ENCODE measurements around the gene RGS9.

Gene RGS9

DNA sequence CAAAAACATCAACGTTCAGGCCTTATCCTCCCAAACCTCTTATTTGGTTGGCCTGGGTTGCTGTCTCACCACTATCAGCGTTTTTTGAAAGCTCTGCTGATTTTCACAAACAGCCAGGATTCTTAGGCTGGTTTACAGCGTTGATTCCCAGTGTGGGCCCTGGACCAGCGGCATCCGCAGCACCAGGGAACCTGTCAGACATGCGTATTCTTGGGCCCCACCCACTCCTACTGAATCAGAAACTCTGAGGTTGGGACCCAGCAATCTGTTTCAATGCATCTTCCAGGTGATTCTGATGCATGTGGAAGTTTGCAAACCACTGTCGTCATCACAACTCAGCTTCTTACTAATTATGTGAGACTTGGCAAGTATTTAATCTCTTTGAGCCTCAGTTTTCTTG lies 58.5 kb downstream of the RGS9 start:
- H2BK15ac ChIP-seq (ENCODE audit: low read length) = no peak overlapping the region
- no peak overlapping the region for H2AFZ ChIP-seq (ENCODE audit: low read length)
- no peak overlapping the region for H3K23ac ChIP-seq (ENCODE audit: low read depth, low read length, poor library complexity)
- H4K8ac ChIP-seq (ENCODE audit: low read depth, low read length) = no peak overlapping the region
- no peaks in the 10 kb centered on the region for H3K36me3 ChIP-seq (replicated peaks in 1 of 2; ENCODE audit: control insufficient read depth in 2 of 2, insufficient read depth in 2 of 2, low read length in 2 of 2)
- no peak overlapping the region for H3K14ac ChIP-seq (ENCODE audit: low read length)
- no peak overlapping the region for H2BK12ac ChIP-seq (ENCODE audit: low read length)
- H3K4me3 ChIP-seq (ENCODE audit: low read length in 2 of 2) = no peak overlapping the region
- H3K4ac ChIP-seq (ENCODE audit: low read length) = no peak overlapping the region
- H2AK5ac ChIP-seq (ENCODE audit: low read depth, low read length) = no peak overlapping the region
- no peaks in the 10 kb centered on the region for H3K9me3 ChIP-seq (replicated peaks in 1 of 2; ENCODE audit: control insufficient read depth in 2 of 2, insufficient read depth in 1 of 2, low read depth in 1 of 2, low read length in 2 of 2)
- no peak overlapping the region for H4K91ac ChIP-seq (ENCODE audit: low read depth, low read length, poor library complexity)
- no CpG with 5 or more reads among the region's 7 CpGs for WGBS, 2 donors (ENCODE audit: extremely low coverage in 2 of 2, insufficient read length in 2 of 2, insufficient replicate concordance in 1 of 2)
- no peak overlapping the region for H3K27ac ChIP-seq (replicated peaks; ENCODE audit: low read length)
- H3K27me3 ChIP-seq (ENCODE audit: control insufficient read depth in 3 of 3, insufficient read depth in 3 of 3, low read depth in 1 of 3, low read length in 3 of 3) = no peaks in the 10 kb centered on the region
- peaks cover 3% of the 10 kb centered on the region in 2 donors for H3K4me1 ChIP-seq (ENCODE audit: control insufficient read depth in 2 of 2, insufficient read depth in 1 of 2, low read depth in 1 of 2, low read length in 2 of 2)
- no peak overlapping the region for H3K9ac ChIP-seq (ENCODE audit: low read depth, low read length, poor library complexity)
- no peak overlapping the region for H3K4me2 ChIP-seq (ENCODE audit: insufficient read depth, low read length, poor library complexity, severe bottlenecking)
- H3K18ac ChIP-seq (ENCODE audit: low read length) = no peak overlapping the region
- DNase-seq (ENCODE audit: low spot score) = no peak
- H2BK5ac ChIP-seq (ENCODE audit: low read length) = no peak overlapping the region
- no peak overlapping the region for H2BK120ac ChIP-seq (ENCODE audit: low read depth, low read length)
- H3K79me1 ChIP-seq (ENCODE audit: low read depth, low read length) = no peaks in the 10 kb centered on the region

GRCh38 chr17:65196617-65197016 lies 59.4 kb downstream of the RGS9 start:
- peak overlapping the region; percentile 27 for H2BK120ac ChIP-seq (ENCODE audit: low read depth, low read length)
- H2BK12ac ChIP-seq (ENCODE audit: low read length) = no peak overlapping the region
- no peaks in the 10 kb centered on the region for H3K27me3 ChIP-seq (ENCODE audit: control insufficient read depth in 3 of 3, insufficient read depth in 3 of 3, low read depth in 1 of 3, low read length in 3 of 3)
- H3K4me2 ChIP-seq (ENCODE audit: insufficient read depth, low read length, poor library complexity, severe bottlenecking) = no peak overlapping the region
- no peaks in the 10 kb centered on the region for H3K36me3 ChIP-seq (replicated peaks in 1 of 2; ENCODE audit: control insufficient read depth in 2 of 2, insufficient read depth in 2 of 2, low read length in 2 of 2)
- H2AFZ ChIP-seq (ENCODE audit: low read length) = no peak overlapping the region
- H4K91ac ChIP-seq (ENCODE audit: low read depth, low read length, poor library complexity) = peak overlapping the region; percentile 14
- H3K23ac ChIP-seq (ENCODE audit: low read depth, low read length, poor library complexity) = peak overlapping the region; percentile 48
- H3K9ac ChIP-seq (ENCODE audit: low read depth, low read length, poor library complexity) = no peak overlapping the region
- H3K79me1 ChIP-seq (ENCODE audit: low read depth, low read length) = no peaks in the 10 kb centered on the region
- peak overlapping the region; percentile 60 for H2AK5ac ChIP-seq (ENCODE audit: low read depth, low read length)
- H3K18ac ChIP-seq (ENCODE audit: low read length) = peak overlapping the region; percentile 60
- H3K4me3 ChIP-seq (ENCODE audit: low read length in 2 of 2) = no peak overlapping the region
- H2BK15ac ChIP-seq (ENCODE audit: low read length) = no peak overlapping the region
- H3K4me1 ChIP-seq (ENCODE audit: control insufficient read depth in 2 of 2, insufficient read depth in 1 of 2, low read depth in 1 of 2, low read length in 2 of 2) = peaks cover 2 to 8% of the 10 kb centered on the region in 2 donors
- H3K14ac ChIP-seq (ENCODE audit: low read length) = no peak overlapping the region
- peak overlapping the region; percentile 28 for H2BK5ac ChIP-seq (ENCODE audit: low read length)
- H3K27ac ChIP-seq (replicated peaks; ENCODE audit: low read length) = no peak overlapping the region
- H3K9me3 ChIP-seq (replicated peaks in 1 of 2; ENCODE audit: control insufficient read depth in 2 of 2, insufficient read depth in 1 of 2, low read depth in 1 of 2, low read length in 2 of 2) = no peaks in the 10 kb centered on the region
- DNase-seq (ENCODE audit: low spot score) = no peak
- no peak overlapping the region for H3K4ac ChIP-seq (ENCODE audit: low read length)
- H4K8ac ChIP-seq (ENCODE audit: low read depth, low read length) = no peak overlapping the region
- WGBS, 2 donors (ENCODE audit: extremely low coverage in 2 of 2, insufficient read length in 2 of 2, insufficient replicate concordance in 1 of 2) = no CpG with 5 or more reads among the region's 5 CpGs

DNA sequence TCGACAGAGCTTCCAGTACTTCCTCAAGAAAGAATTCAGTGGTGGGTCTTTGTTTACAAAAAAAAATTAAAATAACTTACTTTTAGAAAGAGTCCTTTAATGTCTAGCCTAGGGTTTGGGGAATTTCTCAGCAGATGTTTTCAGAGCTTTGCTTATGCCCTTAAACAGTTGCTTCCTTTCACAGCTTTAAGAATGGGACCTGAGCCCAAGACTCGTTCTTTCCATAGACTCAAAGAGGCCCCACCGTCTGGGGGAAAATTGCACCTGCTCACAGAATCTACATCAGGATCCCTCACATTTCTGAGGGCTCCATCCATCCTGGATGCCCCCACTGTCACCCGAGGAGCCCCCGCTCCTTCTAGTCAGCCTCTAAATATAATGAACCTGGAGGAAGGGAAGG lies 60.0 kb downstream of the RGS9 start:
- WGBS, 2 donors (ENCODE audit: extremely low coverage in 2 of 2, insufficient read length in 2 of 2, insufficient replicate concordance in 1 of 2) = no CpG with 5 or more reads among the region's 5 CpGs
- no peak overlapping the region for H2AFZ ChIP-seq (ENCODE audit: low read length)
- H2AK5ac ChIP-seq (ENCODE audit: low read depth, low read length) = peak overlapping the region; percentile 12
- H3K4me3 ChIP-seq (ENCODE audit: low read length in 2 of 2) = no peak overlapping the region
- H2BK120ac ChIP-seq (ENCODE audit: low read depth, low read length) = no peak overlapping the region
- no peak overlapping the region for H3K14ac ChIP-seq (ENCODE audit: low read length)
- H3K36me3 ChIP-seq (replicated peaks in 1 of 2; ENCODE audit: control insufficient read depth in 2 of 2, insufficient read depth in 2 of 2, low read length in 2 of 2) = no peaks in the 10 kb centered on the region
- H3K4me2 ChIP-seq (ENCODE audit: insufficient read depth, low read length, poor library complexity, severe bottlenecking) = no peak overlapping the region
- DNase-seq (ENCODE audit: low spot score) = no peak
- no peak overlapping the region for H3K9ac ChIP-seq (ENCODE audit: low read depth, low read length, poor library complexity)
- H3K23ac ChIP-seq (ENCODE audit: low read depth, low read length, poor library complexity) = no peak overlapping the region
- no peaks in the 10 kb centered on the region for H3K27me3 ChIP-seq (ENCODE audit: control insufficient read depth in 3 of 3, insufficient read depth in 3 of 3, low read depth in 1 of 3, low read length in 3 of 3)
- no peak overlapping the region for H3K27ac ChIP-seq (replicated peaks; ENCODE audit: low read length)
- H3K9me3 ChIP-seq (replicated peaks in 1 of 2; ENCODE audit: control insufficient read depth in 2 of 2, insufficient read depth in 1 of 2, low read depth in 1 of 2, low read length in 2 of 2) = no peaks in the 10 kb centered on the region
- no peak overlapping the region for H4K91ac ChIP-seq (ENCODE audit: low read depth, low read length, poor library complexity)
- H2BK15ac ChIP-seq (ENCODE audit: low read length) = no peak overlapping the region
- no peak overlapping the region for H4K8ac ChIP-seq (ENCODE audit: low read depth, low read length)
- H2BK5ac ChIP-seq (ENCODE audit: low read length) = no peak overlapping the region
- no peak overlapping the region for H3K18ac ChIP-seq (ENCODE audit: low read length)
- no peak overlapping the region for H2BK12ac ChIP-seq (ENCODE audit: low read length)
- no peak overlapping the region for H3K4ac ChIP-seq (ENCODE audit: low read length)
- no peaks in the 10 kb centered on the region for H3K79me1 ChIP-seq (ENCODE audit: low read depth, low read length)
- H3K4me1 ChIP-seq (ENCODE audit: control insufficient read depth in 2 of 2, insufficient read depth in 1 of 2, low read depth in 1 of 2, low read length in 2 of 2) = peaks cover 0 to 6% of the 10 kb centered on the region in 2 donors

DNA sequence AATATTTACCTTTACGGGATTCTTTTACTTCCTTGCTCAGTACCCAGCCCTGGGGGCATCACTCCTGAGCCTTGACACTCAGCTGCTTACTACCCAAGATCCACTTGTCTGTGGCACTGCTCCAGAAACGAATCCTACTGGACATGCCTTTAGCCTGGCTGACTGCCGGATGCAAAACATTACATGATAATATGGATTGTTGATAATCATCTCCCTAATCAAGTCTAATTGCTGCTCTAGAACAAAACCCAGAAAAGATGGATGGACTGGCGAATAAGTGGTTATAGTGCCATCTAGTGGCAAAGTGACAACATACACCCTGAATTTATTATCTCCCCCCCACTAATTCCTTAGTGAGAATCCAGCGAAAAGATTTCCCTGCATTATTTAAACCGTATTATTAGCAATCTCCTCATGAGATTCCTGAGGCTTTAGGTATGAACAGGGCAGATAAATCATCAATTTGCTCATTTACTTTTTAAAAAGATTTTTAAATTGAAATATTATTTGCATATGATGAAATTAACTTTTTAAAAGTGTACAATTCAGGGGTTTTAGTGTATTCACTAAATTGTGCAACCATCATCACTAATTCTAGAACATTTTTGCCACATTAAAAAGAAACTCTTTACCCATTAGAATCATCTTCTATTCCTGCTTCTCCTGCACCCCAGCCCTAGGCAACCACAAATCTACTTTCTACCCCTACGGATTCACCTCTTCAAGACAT lies 61.6 kb downstream of the RGS9 start:
- Histone ChIP-seq H3K23ac (ENCODE audit: low read depth, low read length, poor library complexity) (no peak overlapping the region), H3K36me3 (replicated peaks in 1 of 2; ENCODE audit: control insufficient read depth in 2 of 2, insufficient read depth in 2 of 2, low read length in 2 of 2) (no peaks in the 10 kb centered on the region), H4K91ac (ENCODE audit: low read depth, low read length, poor library complexity) (no peak overlapping the region), H3K9me3 (replicated peaks in 1 of 2; ENCODE audit: control insufficient read depth in 2 of 2, insufficient read depth in 1 of 2, low read depth in 1 of 2, low read length in 2 of 2) (no peaks in the 10 kb centered on the region), H3K4me1 (ENCODE audit: control insufficient read depth in 2 of 2, insufficient read depth in 1 of 2, low read depth in 1 of 2, low read length in 2 of 2) (peaks cover 2 to 6% of the 10 kb centered on the region in 2 donors), H3K4me2 (ENCODE audit: insufficient read depth, low read length, poor library complexity, severe bottlenecking) (no peak overlapping the region), H2AK5ac (ENCODE audit: low read depth, low read length) (no peak overlapping the region), H3K79me1 (ENCODE audit: low read depth, low read length) (no peaks in the 10 kb centered on the region), H3K27ac (replicated peaks; ENCODE audit: low read length) (no peak overlapping the region), H3K18ac (ENCODE audit: low read length) (no peak overlapping the region), H2AFZ (ENCODE audit: low read length) (no peak overlapping the region), H2BK15ac (ENCODE audit: low read length) (no peak overlapping the region), H3K4ac (ENCODE audit: low read length) (no peak overlapping the region), H4K8ac (ENCODE audit: low read depth, low read length) (no peak overlapping the region), H2BK120ac (ENCODE audit: low read depth, low read length) (no peak overlapping the region), H3K4me3 (ENCODE audit: low read length in 2 of 2) (no peak overlapping the region), H3K27me3 (ENCODE audit: control insufficient read depth in 3 of 3, insufficient read depth in 3 of 3, low read depth in 1 of 3, low read length in 3 of 3) (no peaks in the 10 kb centered on the region), H3K14ac (ENCODE audit: low read length) (no peak overlapping the region), H2BK12ac (ENCODE audit: low read length) (no peak overlapping the region), H3K9ac (ENCODE audit: low read depth, low read length, poor library complexity) (no peak overlapping the region), H2BK5ac (ENCODE audit: low read length) (no peak overlapping the region)
- WGBS, 2 donors (ENCODE audit: extremely low coverage in 2 of 2, insufficient read length in 2 of 2, insufficient replicate concordance in 1 of 2) = no CpG with 5 or more reads among the region's 7 CpGs
- DNase-seq (ENCODE audit: low spot score) = peak; percentile 52

Measured in neuronal stem cell (in vitro differentiated cells).